K562 (cell line): Measurements from ENCODE around the gene NAPB. TPM values are rescaled to one million over a fixed set of nuclear protein-coding genes. Genes with fewer than 3 reads are reported as not detected.

Source experiments
- ATAC-seq: fragments of 200-7000 bp; cut with Tn5 transposase; 3 replicates; pipeline ENCODE4 v1.9.1; 2020; ENCODE audit warnings: moderate library complexity
- BruUV-seq: library from RNA; stranded (reverse); fragments of 400-500 nt; replicated peaks from 2 replicates; lab custom pipeline; 2021; lab: Mats Ljungman, UMichigan
- CTCF ChIA-PET: fragments of 300-600 bp; formaldehyde crosslinking; extraction: SDS; loops from one replicate; lab custom pipeline; 2021; ENCODE audit warnings: low intra/inter-chr PET ratio; lab: Yijun Ruan, JAX
- POLR2A ChIA-PET: fragments of 300-600, 350-650 bp; sonication (Branson Sonifier 250); formaldehyde crosslinking; extraction: SDS; loops from one replicate; lab custom pipeline; 2021; ENCODE audit warnings: antibody characterized with exemption, inconsistent platforms; lab: Yijun Ruan, JAX
- DNase-seq, 4 experiments: peaks; one replicate each; pipeline versions ENCODE4 v3.0.0 to v3.0.0-alpha.2; 2011 to 2018; ENCODE audit warnings: low spot score in 3 of 4, mixed read lengths in 3 of 4; ENCODE audit errors: extremely low read depth in 1 of 4
- FAIRE-seq: peaks from 2 replicates; lab custom pipeline; 2011; peaks lifted over from hg19 to GRCh38; lab: Jason Lieb, UNC
- H2AFZ ChIP-seq: 2 replicates; pipeline ENCODE4 v1.6.0; 2011; ENCODE audit warnings: low read depth, low read length, control low read depth, inconsistent platforms
- H3K27ac ChIP-seq: fragments of 200-600 bp; 3 replicates; pipeline ENCODE4 v1.8.0; 2011; ENCODE audit warnings: low read depth, mild to moderate bottlenecking, control low read depth, inconsistent platforms, low read length, moderate library complexity, mixed read lengths; ENCODE audit errors: extremely low read depth
- H3K27me3 ChIP-seq, 2 experiments: fragments of 300-600 bp in 1 of 2; 2 replicates in 1 of 2; 3 replicates in 1 of 2; pipeline versions ENCODE4 v1.6.0 to v1.8.0; 2011; ENCODE audit warnings: inconsistent platforms in 2 of 2, low read length in 2 of 2, mild to moderate bottlenecking in 1 of 2, mixed read lengths in 1 of 2, moderate library complexity in 1 of 2; ENCODE audit not compliant: control insufficient read depth in 2 of 2, insufficient read depth in 2 of 2
- H3K36me3 ChIP-seq: fragments of 300-600 bp; 3 replicates; pipeline ENCODE4 v1.8.0; 2011; ENCODE audit warnings: mild to moderate bottlenecking, low read length, inconsistent platforms; ENCODE audit not compliant: control insufficient read depth, insufficient read depth
- H3K4me1 ChIP-seq, 2 experiments: fragments of 200-600 bp in 1 of 2; replicated peaks in 1 of 2; 2 replicates in 1 of 2; 3 replicates in 1 of 2; pipeline versions ENCODE4 v1.5.1 to v1.8.0; 2011; ENCODE audit warnings: inconsistent platforms in 2 of 2, low read length in 2 of 2, mild to moderate bottlenecking in 1 of 2, mixed read lengths in 1 of 2, moderate library complexity in 1 of 2; ENCODE audit not compliant: control insufficient read depth in 2 of 2, insufficient read depth in 2 of 2
- H3K4me2 ChIP-seq: 2 replicates; pipeline ENCODE4 v1.6.1; 2011; ENCODE audit warnings: low read length, control low read depth, inconsistent platforms, mixed read lengths; ENCODE audit not compliant: insufficient read depth
- H3K4me3 ChIP-seq: fragments of 200-600 bp; sonication (generic), shearing (Covaris generic); 2 replicates; pipeline ENCODE4 v1.5.1; 2016; ENCODE audit warnings: control low read depth, inconsistent platforms
- H3K79me2 ChIP-seq: fragments of 200-600 bp; 3 replicates; pipeline ENCODE4 v1.8.0; 2011; ENCODE audit warnings: low read length, inconsistent platforms; ENCODE audit not compliant: control insufficient read depth, insufficient read depth
- H3K9ac ChIP-seq, 2 experiments: 2 replicates each; pipeline versions ENCODE4 v1.6.0 to v1.6.1; 2011; ENCODE audit warnings: low read depth in 2 of 2, low read length in 2 of 2, control low read depth in 1 of 2, inconsistent platforms in 1 of 2, mild to moderate bottlenecking in 1 of 2, mixed read lengths in 1 of 2; ENCODE audit not compliant: insufficient read depth in 1 of 2
- H3K9me1 ChIP-seq: one replicate; pipeline ENCODE4 v1.6.0; 2011; ENCODE audit warnings: inconsistent platforms, mild to moderate bottlenecking, low read length, moderate library complexity; ENCODE audit not compliant: control insufficient read depth, insufficient read depth
- H3K9me3 ChIP-seq: replicated peaks from 2 replicates; pipeline ENCODE4 v1.5.1; 2011; ENCODE audit warnings: low read depth, low read length, inconsistent platforms; ENCODE audit not compliant: control insufficient read depth, insufficient read depth
- H4K20me1 ChIP-seq: replicated peaks from 2 replicates; pipeline ENCODE4 v1.6.1; 2011; ENCODE audit warnings: low read length, inconsistent platforms, mixed read lengths; ENCODE audit not compliant: control insufficient read depth, insufficient read depth
- ETS2 ChIP-seq: IDR thresholded peaks from 2 replicates; pipeline ENCODE4 v1.6.1; 2016; ENCODE audit warnings: borderline replicate concordance, missing genetic modification characterization, mild to moderate bottlenecking, moderate library complexity, missing compliant biosample characterization; ENCODE audit not compliant: poor library complexity, severe bottlenecking
- ETV6 ChIP-seq, 3 experiments: fragments of 150-350 bp in 1 of 3; sonication (generic) in 1 of 3; formaldehyde crosslinking in 1 of 3; IDR thresholded peaks; 2 replicates each; pipeline versions ENCODE4 v1.6.1 to v1.8.0; 2014 to 2022; ENCODE audit warnings: borderline replicate concordance in 2 of 3, low read depth in 2 of 3, antibody characterized with exemption in 1 of 3, low read length in 1 of 3, mild to moderate bottlenecking in 1 of 3, missing genetic modification reagents in 1 of 3
- JUND ChIP-seq, 2 experiments: IDR thresholded peaks; 2 replicates in 1 of 2; 3 replicates in 1 of 2; pipeline ENCODE4 v1.6.1; 2011; ENCODE audit warnings: borderline replicate concordance in 2 of 2, low read depth in 2 of 2, low read length in 2 of 2, improper control_type of control experiment in 1 of 2, missing biosample characterization in 1 of 2, missing genetic modification characterization in 1 of 2, missing genetic modification reagents in 1 of 2
- MTF1 ChIP-seq: fragments of 250-450 bp; sonication (Bioruptor Pico); IDR thresholded peaks from 2 replicates; pipeline ENCODE4 v1.9.0; 2021; ENCODE audit warnings: moderate library complexity, mild to moderate bottlenecking, inconsistent platforms, borderline replicate concordance
- RAD21 ChIP-seq, 2 experiments: fragments of 250-450 bp in 1 of 2; fragments of 450-650 bp in 1 of 2; sonication (Bioruptor Pico) in 1 of 2; formaldehyde crosslinking in 1 of 2; IDR thresholded peaks in 1 of 2; conservative IDR thresholded peaks in 1 of 2; 2 replicates each; pipeline versions ENCODE4 v1.4.0 to v1.8.0; 2020 to 2022; ENCODE audit warnings: mild to moderate bottlenecking in 2 of 2, moderate library complexity in 1 of 2
- RNF2 ChIP-seq: sonication (generic); IDR thresholded peaks from 2 replicates; pipeline ENCODE4 v1.6.1; 2016
- SMC3 ChIP-seq: conservative IDR thresholded peaks from 2 replicates; pipeline ENCODE4 v1.6.1; 2011; ENCODE audit warnings: low read depth, low read length, improper control_type of control experiment; ENCODE audit not compliant: insufficient read depth
- SOX6 ChIP-seq: fragments of 450-650 bp; IDR thresholded peaks from 2 replicates; pipeline ENCODE4 v1.6.1; 2014; ENCODE audit warnings: mild to moderate bottlenecking
- SPI1 ChIP-seq: IDR thresholded peaks from 2 replicates; pipeline ENCODE4 v1.6.1; 2011; ENCODE audit warnings: low read depth, low read length, control low read depth, borderline replicate concordance
- STAG1 ChIP-seq: sonication (generic); formaldehyde crosslinking; IDR thresholded peaks from 2 replicates; pipeline ENCODE4 v1.5.0; 2020; ENCODE audit warnings: missing genetic modification reagents, borderline replicate concordance
- TCF7 ChIP-seq: sonication (generic); IDR thresholded peaks from 2 replicates; pipeline ENCODE4 v1.6.1; 2016; ENCODE audit warnings: antibody characterized with exemption, borderline replicate concordance
- YY1 ChIP-seq, 3 experiments: IDR thresholded peaks; 2 replicates each; pipeline ENCODE4 v1.6.1; 2011; ENCODE audit warnings: low read length in 2 of 3, mild to moderate bottlenecking in 2 of 3, moderate library complexity in 2 of 3, borderline replicate concordance in 1 of 3, control low read depth in 1 of 3, low read depth in 1 of 3; ENCODE audit not compliant: insufficient read depth in 3 of 3, insufficient replicate concordance in 2 of 3, control insufficient read depth in 1 of 3, insufficient read length in 1 of 3; ENCODE audit errors: extremely low read depth in 1 of 3
- WGBS: fragments of 100-300 bp; shearing (Covaris generic); methylation state at CpG from one replicate; pipeline ENCODE4 v1.1.6; 2016; ENCODE audit warnings: low coverage, mixed read lengths; ENCODE audit not compliant: insufficient coverage; ENCODE audit errors: missing lambda C conversion rate; 5-methylcytosine and 5-hydroxymethylcytosine counted together
- in situ Hi-C: fragments of 300-500 bp; cut with MboI; formaldehyde crosslinking; loops from 4 replicates; pipeline ENCODE4 v1.15.0; 2018; ENCODE audit warnings: inconsistent platforms, mixed read lengths
- intact Hi-C: fragments of 100-400 bp; cut with micrococcal nuclease; formaldehyde crosslinking; loops from 2 replicates; pipeline ENCODE4 v1.14.2; 2022
- polyA plus RNA-seq, 8 experiments: library from polyadenylated mRNA; depleted of rRNA in 4 of 8; stranded (reverse) in 5 of 8; unstranded in 3 of 8; fragments of >200 nt; fragmentation: Nextera tagmentation in 2 of 8; fragmentation: Illumina TruSeq in 1 of 8; extraction: Ambion mirVana in 2 of 8; extraction: Trizol in 1 of 8; gene quantifications; 2 replicates each; pipeline versions ENCODE4 v1.2.1 to v1.2.3, GENCODE V29; 2011 to 2014; ENCODE audit warnings: inconsistent platforms in 1 of 8, missing spikeins in 1 of 8
- total RNA-seq, 7 experiments: library from RNA; depleted of rRNA in 6 of 7; stranded (reverse); fragments of >200 nt in 6 of 7; fragmentation: Illumina TruSeq in 2 of 7; extraction: Trizol in 2 of 7; gene quantifications; 2 replicates each; pipeline versions ENCODE4 v1.2.1 to v1.2.3, GENCODE V29; 2011 to 2021; ENCODE audit warnings: low replicate concordance in 1 of 7
- TF ChIP-seq, protein P1 (sequence below), 3 experiments: IDR thresholded peaks in 2 of 3; conservative IDR thresholded peaks in 1 of 3; 2 replicates each; pipeline ENCODE4 v1.5.1; 2011 to 2012; ENCODE audit warnings: low read length in 3 of 3, mild to moderate bottlenecking in 3 of 3, control low read depth in 2 of 3, improper control_type of control experiment in 1 of 3, inconsistent platforms in 1 of 3, low read depth in 1 of 3, mixed read lengths in 1 of 3, moderate library complexity in 1 of 3; ENCODE audit not compliant: insufficient read depth in 2 of 3
- TF ChIP-seq, protein P2 (sequence below): fragments of 450-650 bp; formaldehyde crosslinking; IDR thresholded peaks from 2 replicates; pipeline ENCODE4 v1.4.0; 2020; ENCODE audit warnings: mild to moderate bottlenecking, moderate library complexity

The NAPB gene
- total and polyA plus RNA-seq, 9 of the 15 experiments (the other 6 are each of a cell fraction or from before 2014, with no cell fraction given) = 1.4 to 7.7 (median 5.2) TPM

DNA sequence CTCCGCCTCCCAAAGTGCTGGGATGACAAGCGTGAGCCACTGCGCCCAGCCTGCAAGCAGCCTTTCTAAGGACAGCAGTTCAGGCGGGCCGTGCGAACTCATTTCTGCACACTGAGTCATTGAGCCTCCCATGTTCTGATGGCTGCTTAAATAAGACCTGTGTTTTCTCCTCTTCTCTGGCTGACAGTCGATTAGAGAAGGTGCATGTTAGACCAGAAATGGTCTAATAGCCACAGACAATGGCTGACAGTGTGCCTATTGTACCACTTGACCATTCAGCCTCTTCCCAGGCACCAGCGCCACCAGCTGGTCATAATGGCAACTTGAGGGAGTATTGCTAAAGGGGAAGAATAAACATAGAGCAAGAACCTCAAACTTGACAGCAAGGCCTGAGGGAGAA is 25.2 kb upstream of the NAPB start:
- WGBS = 41% methylated on average over 7 of the region's 8 CpGs
- no peaks in the 10 kb centered on the region for H3K9me3 ChIP-seq
- peak; percentile 37 to 62 (median 42) for DNase-seq
- H2AFZ ChIP-seq = no peak overlapping the region; the same call in 1 of the 2 replicates
- in situ Hi-C loops = no loop called here
- no peaks in the 10 kb centered on the region for H4K20me1 ChIP-seq
- H3K9me1 ChIP-seq = no peaks in the 10 kb centered on the region
- H3K36me3 ChIP-seq = no peaks in the 10 kb centered on the region
- BruUV-seq = no TSS peak
- no peak overlapping the region for H3K9ac ChIP-seq
- peak; percentile 74 for FAIRE-seq
- ChIA-PET CTCF (no interaction called here), POLR2A (no interaction called here)
- intact Hi-C loops = loop anchor here (1.0 kb wide), 1 partner anchor 97 kb away; no protein-coding TSS in a partner anchor
- no peak overlapping the region for H3K27ac ChIP-seq
- H3K4me1 ChIP-seq = no peaks in the 10 kb centered on the region
- ATAC-seq = peak; percentile 90
- no peak overlapping the region for H3K4me3 ChIP-seq
- H3K4me2 ChIP-seq = no peak overlapping the region
- H3K27me3 ChIP-seq = peaks cover 0 to 19% of the 10 kb centered on the region in 2 experiments; a peak in 2 of 5 replicates
- H3K79me2 ChIP-seq = no peaks in the 10 kb centered on the region
- TF ChIP-seq ETV6 (IDR thresholded peaks at IDR 0.05; ENCODE audit: borderline replicate concordance in 1 of 2, low read depth in 2 of 2, low read length in 1 of 2) (no peak), ETV6 (CRISPR knock-in tag; IDR thresholded peaks at IDR 0.05; ENCODE audit: borderline replicate concordance) (no peak), TCF7 (no peak), SPI1 (no peak), YY1 (IDR thresholded peaks at IDR 0.05; ENCODE audit: borderline replicate concordance in 1 of 3, control insufficient read depth in 1 of 3, extremely low read depth in 1 of 3, insufficient read depth in 3 of 3, insufficient read length in 1 of 3, insufficient replicate concordance in 2 of 3, low read depth in 1 of 3, low read length in 2 of 3) (peak in 2 of 3 experiments; percentile 23 to 53), SOX6 (peak; percentile 48; the same call in 1 of the 2 replicates), SMC3 (0 out of 2 replicates have a peak, but pooled peaks have one; percentile 37), JUND (IDR thresholded peaks at IDR 0.05; ENCODE audit: borderline replicate concordance, low read depth, low read length) (0 out of 2 replicates have a peak, but pooled peaks have one; percentile 8), JUND (tag; IDR thresholded peaks at IDR 0.05; ENCODE audit: borderline replicate concordance, low read depth, low read length) (no peak), STAG1 (CRISPR knock-in tag) (peak; percentile 54; the same call in 1 of the 2 replicates), ETS2 (no peak), MTF1 (CRISPR knock-in tag) (no peak), RNF2 (no peak), RAD21 (CRISPR knock-in tag; conservative IDR thresholded peaks at IDR 0.05 in 1 of 2, IDR thresholded peaks at IDR 0.05 in 1 of 2) (peak; percentile 48 to 71)
- TF ChIP-seq, protein P1, sequence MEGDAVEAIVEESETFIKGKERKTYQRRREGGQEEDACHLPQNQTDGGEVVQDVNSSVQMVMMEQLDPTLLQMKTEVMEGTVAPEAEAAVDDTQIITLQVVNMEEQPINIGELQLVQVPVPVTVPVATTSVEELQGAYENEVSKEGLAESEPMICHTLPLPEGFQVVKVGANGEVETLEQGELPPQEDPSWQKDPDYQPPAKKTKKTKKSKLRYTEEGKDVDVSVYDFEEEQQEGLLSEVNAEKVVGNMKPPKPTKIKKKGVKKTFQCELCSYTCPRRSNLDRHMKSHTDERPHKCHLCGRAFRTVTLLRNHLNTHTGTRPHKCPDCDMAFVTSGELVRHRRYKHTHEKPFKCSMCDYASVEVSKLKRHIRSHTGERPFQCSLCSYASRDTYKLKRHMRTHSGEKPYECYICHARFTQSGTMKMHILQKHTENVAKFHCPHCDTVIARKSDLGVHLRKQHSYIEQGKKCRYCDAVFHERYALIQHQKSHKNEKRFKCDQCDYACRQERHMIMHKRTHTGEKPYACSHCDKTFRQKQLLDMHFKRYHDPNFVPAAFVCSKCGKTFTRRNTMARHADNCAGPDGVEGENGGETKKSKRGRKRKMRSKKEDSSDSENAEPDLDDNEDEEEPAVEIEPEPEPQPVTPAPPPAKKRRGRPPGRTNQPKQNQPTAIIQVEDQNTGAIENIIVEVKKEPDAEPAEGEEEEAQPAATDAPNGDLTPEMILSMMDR (IDR thresholded peaks at IDR 0.05 in 2 of 3, conservative IDR thresholded peaks at IDR 0.05 in 1 of 3; ENCODE audit: insufficient read depth in 2 of 3, low read depth in 1 of 3, low read length in 3 of 3) = peak; percentile 72 to 74 (median 74)
- TF ChIP-seq, protein P2, sequence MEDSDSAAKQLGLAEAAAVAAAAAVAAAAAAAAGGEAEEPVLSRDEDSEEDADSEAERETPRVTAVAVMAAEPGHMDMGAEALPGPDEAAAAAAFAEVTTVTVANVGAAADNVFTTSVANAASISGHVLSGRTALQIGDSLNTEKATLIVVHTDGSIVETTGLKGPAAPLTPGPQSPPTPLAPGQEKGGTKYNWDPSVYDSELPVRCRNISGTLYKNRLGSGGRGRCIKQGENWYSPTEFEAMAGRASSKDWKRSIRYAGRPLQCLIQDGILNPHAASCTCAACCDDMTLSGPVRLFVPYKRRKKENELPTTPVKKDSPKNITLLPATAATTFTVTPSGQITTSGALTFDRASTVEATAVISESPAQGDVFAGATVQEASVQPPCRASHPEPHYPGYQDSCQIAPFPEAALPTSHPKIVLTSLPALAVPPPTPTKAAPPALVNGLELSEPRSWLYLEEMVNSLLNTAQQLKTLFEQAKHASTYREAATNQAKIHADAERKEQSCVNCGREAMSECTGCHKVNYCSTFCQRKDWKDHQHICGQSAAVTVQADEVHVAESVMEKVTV = peak; percentile 45; the same call in 1 of the 2 replicates
